GM12878 (cell line): Measurements from ENCODE around the gene SUSD2.

Experiments used
- CREM ChIP-seq: IDR thresholded peaks from 2 replicates; pipeline ENCODE4 v1.6.1; 2014; ENCODE audit warnings: antibody characterized with exemption, low read depth
- MTA3 ChIP-seq: IDR thresholded peaks from 2 replicates; pipeline ENCODE4 v1.6.1; 2012; ENCODE audit warnings: low read length, inconsistent platforms, borderline replicate concordance
- POLR2A ChIP-seq: IDR thresholded peaks from 2 replicates; pipeline ENCODE4 v1.6.1; 2011; ENCODE audit warnings: low read depth, mild to moderate bottlenecking, low read length
- RCOR1 ChIP-seq: conservative IDR thresholded peaks from 2 replicates; pipeline ENCODE4 v1.6.1; 2012; ENCODE audit warnings: low read depth, low read length, improper control_type of control experiment
- SMC3 ChIP-seq: IDR thresholded peaks from 2 replicates; pipeline ENCODE4 v1.6.1; 2011; ENCODE audit warnings: low read length, improper control_type of control experiment, borderline replicate concordance
- TCF3 ChIP-seq: IDR thresholded peaks from 2 replicates; pipeline ENCODE4 v1.6.1; 2012; ENCODE audit warnings: low read depth, mild to moderate bottlenecking, low read length, borderline replicate concordance; ENCODE audit not compliant: insufficient read depth
- TF ChIP-seq, protein P1 (sequence below): fragments of 450-650 bp; IDR thresholded peaks from 2 replicates; pipeline ENCODE4 v1.6.1; 2016; ENCODE audit warnings: mild to moderate bottlenecking

DNA sequence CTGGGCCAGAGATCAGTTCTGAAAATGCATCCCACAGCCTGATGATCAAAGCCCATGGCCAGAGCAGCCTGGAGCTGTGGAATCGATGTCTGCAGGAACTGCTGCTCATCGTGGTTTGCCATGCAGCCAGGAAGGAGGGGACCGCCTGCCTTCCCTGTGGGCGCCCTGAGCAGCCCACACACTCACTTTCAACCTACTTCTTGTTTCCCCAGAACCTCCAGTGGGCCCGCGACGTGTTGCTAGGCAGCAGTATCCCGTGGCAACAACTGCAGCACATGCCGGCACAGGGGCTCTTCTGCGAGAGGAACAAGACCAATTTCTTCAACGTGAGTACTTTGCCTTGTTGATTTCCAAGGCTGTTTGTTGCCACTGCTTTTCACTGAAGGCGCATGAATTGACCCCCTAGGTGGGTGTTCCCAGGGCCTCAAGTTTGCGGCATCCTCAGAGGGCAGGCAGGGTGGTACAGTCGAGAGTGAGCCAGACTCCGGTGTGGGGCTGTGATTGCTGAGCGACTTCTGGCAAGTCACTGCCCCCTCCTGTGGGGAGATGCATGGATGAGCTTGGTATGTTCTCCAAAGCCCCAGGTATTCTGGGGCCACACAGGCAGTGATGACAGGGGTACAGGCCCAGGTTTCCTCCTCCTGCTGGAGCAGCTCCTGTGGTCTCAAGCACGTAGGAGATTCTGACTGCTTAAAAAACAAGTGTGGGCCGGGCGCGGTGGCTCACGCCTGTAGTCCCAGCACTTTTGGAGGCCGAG lies 47.0 kb upstream of the SUSD2 start:
- TF ChIP-seq POLR2A, result no peak
- TF ChIP-seq RCOR1, result no peak
- no peak for TF ChIP-seq CREM
- TF ChIP-seq TCF3, result no peak
- TF ChIP-seq MTA3, result no peak
- TF ChIP-seq SMC3, result no peak
- TF ChIP-seq, protein P1, sequence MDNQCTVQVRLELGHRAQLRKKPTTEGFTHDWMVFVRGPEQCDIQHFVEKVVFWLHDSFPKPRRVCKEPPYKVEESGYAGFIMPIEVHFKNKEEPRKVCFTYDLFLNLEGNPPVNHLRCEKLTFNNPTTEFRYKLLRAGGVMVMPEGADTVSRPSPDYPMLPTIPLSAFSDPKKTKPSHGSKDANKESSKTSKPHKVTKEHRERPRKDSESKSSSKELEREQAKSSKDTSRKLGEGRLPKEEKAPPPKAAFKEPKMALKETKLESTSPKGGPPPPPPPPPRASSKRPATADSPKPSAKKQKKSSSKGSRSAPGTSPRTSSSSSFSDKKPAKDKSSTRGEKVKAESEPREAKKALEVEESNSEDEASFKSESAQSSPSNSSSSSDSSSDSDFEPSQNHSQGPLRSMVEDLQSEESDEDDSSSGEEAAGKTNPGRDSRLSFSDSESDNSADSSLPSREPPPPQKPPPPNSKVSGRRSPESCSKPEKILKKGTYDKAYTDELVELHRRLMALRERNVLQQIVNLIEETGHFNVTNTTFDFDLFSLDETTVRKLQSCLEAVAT, result no peak
